ENCODE data around the gene MYT1.

DNA sequence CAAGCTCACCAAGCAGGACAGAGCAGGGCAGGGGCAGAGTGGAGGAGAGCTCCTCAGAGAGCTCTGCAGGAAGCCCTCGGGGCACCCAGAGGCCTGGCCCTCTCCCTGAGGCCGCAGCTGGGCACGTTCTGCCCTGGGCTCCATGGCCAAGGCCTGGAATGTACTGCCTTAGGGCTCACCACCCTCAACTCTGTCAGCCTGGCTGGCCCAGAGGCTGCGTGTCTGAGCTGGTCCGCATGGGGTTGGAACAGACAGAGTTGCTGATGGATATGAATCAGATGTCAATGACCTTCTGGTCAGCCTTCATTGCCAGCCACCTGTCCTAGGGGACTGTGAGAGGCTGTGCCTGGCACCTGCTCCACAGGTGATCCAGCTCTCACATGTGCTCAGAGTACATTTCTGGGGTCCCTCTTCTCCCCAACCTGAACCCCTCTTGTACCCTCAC lies 58.1 kb downstream of the MYT1 start:
- TF ChIP-seq POLR2AphosphoS5 (IDR thresholded peaks at IDR 0.05; ENCODE audit: low read depth, low read length) (no peak), POLR2A (IDR thresholded peaks at IDR 0.05; ENCODE audit: low read depth, low read length) (no peak)
